Vagina (tissue), 2 donors: Measurements from ENCODE around the gene ZXDB. TPM values are rescaled to one million over a fixed set of nuclear protein-coding genes. Genes with fewer than 3 reads are reported as not detected.
"Not testable (repeated sequence)": the region's sequence is repeated elsewhere in the genome, so short reads cannot be mapped to it uniquely, and the experiment has no call there.

ENCODE experiments used
- DNase-seq, 2 donors: peaks; one replicate each; pipeline ENCODE4 v3.0.0-alpha.2; 2017; ENCODE audit errors: extremely low spot score in 2 of 2
- H3K27ac ChIP-seq: fragments of 200-600 bp; sonication (generic); one replicate; pipeline ENCODE4 v1.5.1; 2019
- H3K27me3 ChIP-seq: fragments of 200-600 bp; sonication (generic); one replicate; pipeline ENCODE4 v1.5.1; 2019
- H3K36me3 ChIP-seq, 2 donors: fragments of 200-600 bp; sonication (generic); one replicate each; pipeline ENCODE4 v1.5.1; 2017 to 2019
- H3K4me1 ChIP-seq: fragments of 200-600 bp; sonication (generic); one replicate; pipeline ENCODE4 v1.5.1; 2019
- H3K4me3 ChIP-seq, 2 donors: fragments of 200-600 bp; sonication (generic); 1 replicate in 1 of 2; 2 replicates in 1 of 2; pipeline ENCODE4 v1.5.1; 2016 to 2019
- H3K9me3 ChIP-seq: fragments of 200-600 bp; sonication (generic); one replicate; pipeline ENCODE4 v1.5.1; 2019
- CTCF ChIP-seq, 3 experiments: fragments of 450-650 bp in 2 of 3; fragments of 200-600 bp in 1 of 3; sonication (generic) in 1 of 3; IDR thresholded peaks; one replicate each; pipeline ENCODE4 v1.5.1; 2017 to 2019; ENCODE audit warnings: antibody characterized with exemption in 3 of 3, mild to moderate bottlenecking in 2 of 3, moderate library complexity in 2 of 3
- POLR2A ChIP-seq, 2 donors: fragments of 450-650 bp; IDR thresholded peaks; one replicate each; pipeline ENCODE4 v1.6.1; 2017; ENCODE audit warnings: antibody characterized with exemption in 2 of 2, mild to moderate bottlenecking in 2 of 2, moderate library complexity in 2 of 2
- POLR2AphosphoS5 ChIP-seq, 2 donors: sonication (generic); formaldehyde crosslinking; IDR thresholded peaks; one replicate each; pipeline ENCODE4 v1.9.0; 2017; ENCODE audit warnings: antibody characterized with exemption in 2 of 2, mild to moderate bottlenecking in 2 of 2, low read depth in 1 of 2; ENCODE audit not compliant: insufficient read depth in 1 of 2
- intact Hi-C: fragments of 100-400 bp; cut with DNase I; formaldehyde crosslinking; loops from one replicate; pipeline ENCODE4 v1.15.1; 2023
- total RNA-seq: library from RNA; depleted of rRNA; stranded (reverse); fragments of >200 nt; gene quantifications from one replicate; pipeline ENCODE4 v1.2.3, GENCODE V29; 2016

ZXDB gene
- total RNA-seq, 1 donor from 2014 or later, result 9.1 TPM

DNA sequence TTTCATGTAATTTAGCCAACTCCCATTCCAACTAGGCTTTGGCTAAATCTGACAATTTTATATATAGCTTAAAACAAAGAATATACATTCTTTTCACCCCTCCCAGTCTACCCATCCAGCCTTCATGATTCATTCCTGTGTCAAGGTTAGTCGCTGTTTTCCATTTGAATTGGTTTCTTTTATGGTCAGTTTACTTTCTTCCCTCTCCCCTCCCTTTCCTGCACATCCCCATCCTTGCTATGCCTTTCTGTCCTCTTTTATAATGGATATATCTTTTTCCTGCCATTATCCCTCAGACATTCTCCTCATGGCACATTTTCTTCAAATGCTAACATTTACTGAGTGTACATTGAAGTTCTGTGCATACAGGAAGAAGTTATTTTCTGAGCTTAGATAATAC, 4.7 kb downstream of the ZXDB start:
- no peak for DNase-seq
- Histone ChIP-seq H3K4me3 (no peak overlapping the region), H3K9me3 (no peaks in the 10 kb centered on the region), H3K4me1 (peaks cover 12% of the 10 kb centered on the region), H3K36me3 (no peaks in the 10 kb centered on the region), H3K27ac (no peak overlapping the region), H3K27me3 (no peaks in the 10 kb centered on the region)
- TF ChIP-seq CTCF (IDR thresholded peaks at IDR 0.05) (no peak), POLR2AphosphoS5 (IDR thresholded peaks at IDR 0.05; ENCODE audit: insufficient read depth in 1 of 2, low read depth in 1 of 2) (no peak), POLR2A (IDR thresholded peaks at IDR 0.05) (no peak)
- intact Hi-C loops, result loop anchor here (10.0 kb wide), 1 partner anchor 318 kb away; the partner anchor contains the start of gene ZXDA

DNA sequence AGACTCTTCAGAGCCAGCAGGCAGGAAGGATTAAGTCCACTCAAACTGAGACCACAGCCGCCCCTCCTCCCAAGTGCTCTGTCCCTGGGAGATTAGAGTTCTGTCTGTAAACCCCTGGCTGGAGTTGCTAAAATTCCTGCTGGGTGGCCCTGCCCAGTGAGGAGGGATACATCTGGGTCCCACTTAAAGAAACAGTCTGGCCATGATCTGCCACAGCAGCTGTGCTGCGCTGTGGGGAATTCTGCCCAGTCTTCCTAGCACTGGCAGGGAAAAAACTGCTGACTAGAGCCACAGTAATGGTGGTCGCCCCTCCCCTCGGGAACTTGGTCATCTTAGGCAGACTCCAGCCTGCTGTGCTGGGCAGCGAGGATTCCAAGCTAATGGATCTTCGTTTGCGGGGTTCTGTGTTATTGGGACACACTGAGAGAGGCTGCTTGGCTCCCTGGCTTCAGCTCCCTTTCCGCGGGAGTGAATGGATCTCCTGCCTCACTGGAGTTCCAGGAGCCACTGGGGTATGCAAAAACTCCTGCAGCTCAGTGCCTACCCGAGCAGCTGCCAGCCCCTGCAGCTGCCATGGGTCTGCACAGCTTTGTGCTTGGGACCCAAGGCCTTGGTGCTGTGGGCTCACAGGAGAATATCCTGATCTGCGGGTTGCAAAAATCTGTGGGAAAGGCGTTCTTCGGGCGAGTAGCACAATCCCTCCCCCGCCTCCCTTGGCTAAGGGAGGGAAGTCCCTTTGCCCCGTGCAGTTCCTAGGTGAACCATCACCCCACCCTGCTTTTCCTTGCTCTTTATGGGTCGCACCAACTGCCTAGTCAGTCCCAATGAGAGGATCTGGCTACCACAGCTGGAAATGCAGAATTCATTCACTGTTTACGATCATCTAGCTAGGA, 15.7 kb downstream of the ZXDB start:
- Histone ChIP-seq H3K4me1 (no peaks in the 10 kb centered on the region), H3K36me3 (no peaks in the 10 kb centered on the region), H3K27ac (no peak overlapping the region), H3K9me3 (no peaks in the 10 kb centered on the region), H3K4me3 (no peak overlapping the region), H3K27me3 (no peaks in the 10 kb centered on the region)
- intact Hi-C loops, result no loop called here
- DNase-seq, result no peak
- TF ChIP-seq POLR2A (IDR thresholded peaks at IDR 0.05) (no peak), POLR2AphosphoS5 (IDR thresholded peaks at IDR 0.05; ENCODE audit: insufficient read depth in 1 of 2, low read depth in 1 of 2) (no peak), CTCF (IDR thresholded peaks at IDR 0.05) (no peak)

DNA sequence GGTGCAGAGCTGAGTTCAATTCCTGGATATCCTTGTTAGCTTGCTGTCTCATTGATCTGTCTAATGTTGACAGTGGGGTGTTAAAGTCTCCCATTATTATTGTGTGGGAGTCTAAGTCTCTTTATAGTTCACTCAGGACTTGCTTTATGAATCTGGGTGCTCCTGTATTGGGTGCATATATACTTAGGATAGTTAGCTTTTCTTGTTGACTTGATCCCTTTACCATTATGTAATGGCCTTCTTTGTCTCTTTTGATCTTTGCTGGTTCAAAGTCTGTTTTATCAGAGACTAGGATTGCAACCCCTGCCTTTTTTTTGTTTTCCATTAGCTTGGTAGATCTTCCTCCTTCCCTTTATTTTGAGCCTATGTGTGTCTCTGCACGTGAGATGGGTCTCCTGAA, 21.5 kb downstream of the ZXDB start:
- H3K4me3 ChIP-seq, H3K9me3 ChIP-seq, DNase-seq, H3K27ac ChIP-seq, H3K4me1 ChIP-seq, H3K27me3 ChIP-seq, intact Hi-C loops, H3K36me3 ChIP-seq: not testable (repeated sequence)

DNA sequence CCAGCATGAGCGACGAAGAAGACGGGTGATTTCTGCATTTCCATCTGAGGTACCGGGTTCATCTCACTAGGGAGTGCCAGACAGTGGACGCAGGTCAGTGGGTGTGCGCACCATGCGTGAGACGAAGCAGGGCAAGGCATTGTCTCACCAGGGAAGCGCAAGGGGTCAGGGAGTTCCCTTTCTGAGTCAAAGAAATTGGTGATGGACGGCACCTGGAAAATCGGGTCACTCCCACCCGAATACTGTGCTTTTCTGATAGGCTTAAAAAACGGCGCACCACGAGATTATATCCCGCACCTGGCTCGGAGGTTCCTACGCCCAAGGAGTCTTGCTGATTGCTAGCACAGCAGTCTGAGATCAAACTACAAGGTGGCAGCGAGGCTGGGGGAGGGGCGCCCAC, 37.6 kb downstream of the ZXDB start:
- H3K27me3 ChIP-seq, intact Hi-C loops, H3K36me3 ChIP-seq, DNase-seq, H3K4me1 ChIP-seq, H3K27ac ChIP-seq, H3K4me3 ChIP-seq: not testable (repeated sequence)
- H3K9me3 ChIP-seq, result peaks cover 12% of the 10 kb centered on the region

DNA sequence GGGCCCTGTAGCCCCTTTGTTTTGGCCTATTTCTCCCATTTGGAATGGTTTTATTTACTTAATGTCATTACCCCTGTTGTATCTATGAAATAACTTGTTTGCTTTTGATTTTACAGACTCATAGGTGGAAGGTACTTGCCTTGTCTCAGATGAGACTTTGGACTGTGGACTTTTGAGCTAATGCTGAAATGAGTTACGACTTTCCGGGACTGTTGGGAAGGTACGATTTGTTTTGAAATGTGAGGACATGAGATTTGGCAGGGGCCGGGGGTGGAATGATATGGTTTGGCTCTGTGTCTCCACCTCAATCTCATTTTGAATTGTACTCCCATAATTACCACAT, 48.8 kb downstream of the ZXDB start:
- peaks cover 7% of the 10 kb centered on the region for H3K9me3 ChIP-seq
- no peaks in the 10 kb centered on the region for H3K4me1 ChIP-seq
- no peaks in the 10 kb centered on the region for H3K27me3 ChIP-seq
- no peaks in the 10 kb centered on the region for H3K36me3 ChIP-seq
- intact Hi-C loops, result no loop called here
- TF ChIP-seq POLR2A (IDR thresholded peaks at IDR 0.05), result no peak
- no peak for DNase-seq
- H3K4me3 ChIP-seq, result no peak overlapping the region
- no peak overlapping the region for H3K27ac ChIP-seq

- no peak overlapping the region for H3K27ac ChIP-seq
- peaks cover 7% of the 10 kb centered on the region for H3K9me3 ChIP-seq
- no peaks in the 10 kb centered on the region for H3K36me3 ChIP-seq
- H3K4me1 ChIP-seq, result no peaks in the 10 kb centered on the region
- DNase-seq, result no peak
- no peaks in the 10 kb centered on the region for H3K27me3 ChIP-seq
- no peak overlapping the region for H3K4me3 ChIP-seq
- TF ChIP-seq CTCF (IDR thresholded peaks at IDR 0.05) (no peak), POLR2A (IDR thresholded peaks at IDR 0.05) (no peak), POLR2AphosphoS5 (IDR thresholded peaks at IDR 0.05; ENCODE audit: insufficient read depth in 1 of 2, low read depth in 1 of 2) (no peak)
- intact Hi-C loops, result no loop called here
These were observed 49.5 kb downstream of the ZXDB start for GRCh38 chrX:57641338-57641737.
